CD14-positive monocyte (primary cell): Measurements from ENCODE around the gene SMS. TPM values are rescaled to one million over a fixed set of nuclear protein-coding genes. Genes with fewer than 3 reads are reported as not detected.

ENCODE experiments used
- DNase-seq, 3 donors: peaks; one replicate each; pipeline ENCODE4 v3.0.0-alpha.2; 2011 to 2022
- H2AFZ ChIP-seq: 2 replicates; pipeline ENCODE4 v1.6.0; 2012; ENCODE audit warnings: mild to moderate bottlenecking, low read depth, low read length, inconsistent platforms; ENCODE audit not compliant: insufficient read depth, poor library complexity, severe bottlenecking
- H3K27ac ChIP-seq, 2 donors: 1 replicate in 1 of 2; 2 replicates in 1 of 2; pipeline ENCODE4 v1.5.1; 2012 to 2013; ENCODE audit warnings: low read length in 2 of 2, control low read depth in 1 of 2, inconsistent platforms in 1 of 2, low read depth in 1 of 2, mild to moderate bottlenecking in 1 of 2
- H3K27me3 ChIP-seq, 2 donors: one replicate each; pipeline versions ENCODE4 v1.6.0 to v1.6.1; 2011 to 2013; ENCODE audit warnings: low read length in 2 of 2; ENCODE audit not compliant: control insufficient read depth in 2 of 2, insufficient read depth in 2 of 2
- H3K36me3 ChIP-seq, 2 donors: replicated peaks in 1 of 2; 1 replicate in 1 of 2; 2 replicates in 1 of 2; pipeline versions ENCODE4 v1.5.1 to v1.6.1; 2012 to 2013; ENCODE audit warnings: low read length in 2 of 2, control low read depth in 1 of 2, inconsistent platforms in 1 of 2, mild to moderate bottlenecking in 1 of 2; ENCODE audit not compliant: insufficient read depth in 2 of 2, control insufficient read depth in 1 of 2
- H3K4me1 ChIP-seq, 2 donors: 1 replicate in 1 of 2; 2 replicates in 1 of 2; pipeline versions ENCODE4 v1.5.1 to v1.6.1; 2012 to 2013; ENCODE audit warnings: low read length in 2 of 2, control low read depth in 1 of 2, inconsistent platforms in 1 of 2, mild to moderate bottlenecking in 1 of 2, moderate library complexity in 1 of 2; ENCODE audit not compliant: insufficient read depth in 2 of 2, control insufficient read depth in 1 of 2
- H3K4me2 ChIP-seq: replicated peaks from 2 replicates; pipeline ENCODE3; 2012; ENCODE audit warnings: low read length, moderate library complexity, mild to moderate bottlenecking; ENCODE audit not compliant: poor library complexity, severe bottlenecking; ENCODE audit errors: extremely low read depth
- H3K4me3 ChIP-seq, 3 experiments: fragments of 200-600 bp in 1 of 3; sonication (generic) in 1 of 3; replicated peaks in 1 of 3; 1 replicate in 2 of 3; 2 replicates in 1 of 3; pipeline ENCODE4 v1.5.1; 2011 to 2013; ENCODE audit warnings: low read length in 3 of 3, mild to moderate bottlenecking in 3 of 3, control low read depth in 2 of 3, low read depth in 2 of 3, inconsistent platforms in 1 of 3, moderate library complexity in 1 of 3
- H3K79me2 ChIP-seq: 2 replicates; pipeline ENCODE4 v1.6.0; 2012; ENCODE audit warnings: mild to moderate bottlenecking, control low read depth, inconsistent platforms, low read length, moderate library complexity; ENCODE audit not compliant: insufficient read depth
- H3K9ac ChIP-seq: 2 replicates; pipeline ENCODE4 v1.6.0; 2017; ENCODE audit warnings: low read length, mild to moderate bottlenecking; ENCODE audit not compliant: insufficient read depth, poor library complexity, severe bottlenecking
- H3K9me3 ChIP-seq, 2 donors: replicated peaks in 1 of 2; 1 replicate in 1 of 2; 2 replicates in 1 of 2; pipeline versions ENCODE4 v1.5.1 to v1.6.1; 2012 to 2013; ENCODE audit warnings: low read length in 2 of 2, control low read depth in 1 of 2; ENCODE audit not compliant: control insufficient read depth in 1 of 2, insufficient read depth in 1 of 2
- H4K20me1 ChIP-seq: 2 replicates; pipeline ENCODE4 v1.6.0; 2012; ENCODE audit warnings: mild to moderate bottlenecking, low read length, control low read depth, moderate library complexity; ENCODE audit not compliant: insufficient read depth
- H3K27ac Mint-ChIP-seq, 7 donors: one replicate each; pipeline ENCODE4 v1.8.0; 2020; ENCODE audit warnings: mild to moderate bottlenecking in 7 of 7, mixed read lengths in 7 of 7, moderate library complexity in 6 of 7, inconsistent platforms in 2 of 7
- H3K27me3 Mint-ChIP-seq, 3 donors: one replicate each; pipeline ENCODE4 v1.8.0; 2021 to 2022; ENCODE audit warnings: low read depth in 3 of 3, mild to moderate bottlenecking in 3 of 3, mixed read lengths in 3 of 3, moderate library complexity in 3 of 3, inconsistent platforms in 1 of 3
- H3K36me3 Mint-ChIP-seq, 2 donors: one replicate each; pipeline ENCODE4 v1.8.0; 2020; ENCODE audit warnings: mixed read lengths in 2 of 2, inconsistent platforms in 1 of 2, mild to moderate bottlenecking in 1 of 2
- H3K4me1 Mint-ChIP-seq: one replicate; pipeline ENCODE4 v1.8.0; 2020; ENCODE audit warnings: mild to moderate bottlenecking, mixed read lengths
- H3K4me3 Mint-ChIP-seq, 2 donors: one replicate each; pipeline ENCODE4 v1.8.0; 2020; ENCODE audit warnings: mild to moderate bottlenecking in 2 of 2, mixed read lengths in 2 of 2, moderate library complexity in 1 of 2
- H3K9me3 Mint-ChIP-seq, 7 donors: one replicate each; pipeline ENCODE4 v1.8.0; 2020 to 2022; ENCODE audit warnings: mixed read lengths in 7 of 7, mild to moderate bottlenecking in 6 of 7, moderate library complexity in 6 of 7, inconsistent platforms in 2 of 7
- CTCF ChIP-seq: fragments of 200-600 bp; IDR thresholded peaks from one replicate; pipeline ENCODE4 v1.8.0; 2022; ENCODE audit warnings: antibody characterized with exemption, mild to moderate bottlenecking
- WGBS: methylation state at CpG from one replicate; pipeline ENCODE4 v1.1.5; 2013; ENCODE audit warnings: missing lambda C conversion rate; ENCODE audit not compliant: insufficient coverage; 5-methylcytosine and 5-hydroxymethylcytosine counted together
- intact Hi-C, 2 donors: fragments of 100-400 bp; cut with micrococcal nuclease; formaldehyde crosslinking; loops; one replicate each; pipeline versions ENCODE4 v1.15.0 to v1.15.1; 2023
- polyA plus RNA-seq, 3 donors: library from polyadenylated mRNA; depleted of rRNA in 1 of 3; unstranded in 2 of 3; stranded (reverse) in 1 of 3; fragments of 300-500 nt in 2 of 3; fragments of >200 nt in 1 of 3; fragmentation: Illumina TruSeq in 2 of 3; gene quantifications; 1 replicate in 2 of 3; 2 replicates in 1 of 3; pipeline ENCODE4 v1.2.3, GENCODE V29; 2012 to 2021

SMS gene
- polyA plus RNA-seq, 3 donors = 24.9 to 75.4 (median 70.8) TPM

- no peaks in the 10 kb centered on the region for H3K79me2 ChIP-seq
- H3K4me3 ChIP-seq = no peak overlapping the region
- H4K20me1 ChIP-seq = no peaks in the 10 kb centered on the region
- H2AFZ ChIP-seq = no peak overlapping the region
- WGBS = no CpG with 5 or more reads among the region's 7 CpGs
- Mint-ChIP-seq H3K4me3 (no peak overlapping the region), H3K27ac (no peak overlapping the region), H3K36me3 (no peaks in the 10 kb centered on the region), H3K27me3 (peaks cover 1 to 2% (median 2%) of the 10 kb centered on the region in 3 donors), H3K9me3 (peaks cover 0 to 2% (median 0%) of the 10 kb centered on the region in 7 donors), H3K4me1 (no peaks in the 10 kb centered on the region)
- H3K27ac ChIP-seq = no peak overlapping the region
- TF ChIP-seq CTCF = no peak
- no peaks in the 10 kb centered on the region for H3K9me3 ChIP-seq
- no peaks in the 10 kb centered on the region for H3K4me1 ChIP-seq
- H3K27me3 ChIP-seq = no peaks in the 10 kb centered on the region
- intact Hi-C loops = no loop called here
- DNase-seq = no peak
- H3K36me3 ChIP-seq = no peaks in the 10 kb centered on the region
- H3K4me2 ChIP-seq = no peak overlapping the region
- no peak overlapping the region for H3K9ac ChIP-seq
Measured at GRCh38 chrX:22025751-22026150, 85.2 kb downstream of the SMS start.

- Histone ChIP-seq H3K4me3 (no peak overlapping the region), H3K4me1 (no peaks in the 10 kb centered on the region), H3K36me3 (no peaks in the 10 kb centered on the region), H3K9me3 (no peaks in the 10 kb centered on the region), H2AFZ (no peak overlapping the region), H3K4me2 (no peak overlapping the region), H3K79me2 (no peaks in the 10 kb centered on the region), H3K27me3 (no peaks in the 10 kb centered on the region), H3K27ac (no peak overlapping the region), H3K9ac (no peak overlapping the region), H4K20me1 (no peaks in the 10 kb centered on the region)
- DNase-seq = no peak
- Mint-ChIP-seq H3K27me3 (peaks cover 0 to 2% (median 1%) of the 10 kb centered on the region in 3 donors), H3K27ac (no peak overlapping the region), H3K36me3 (no peaks in the 10 kb centered on the region), H3K9me3 (peaks cover 0 to 2% (median 0%) of the 10 kb centered on the region in 7 donors), H3K4me1 (no peaks in the 10 kb centered on the region), H3K4me3 (no peak overlapping the region)
- no peak for TF ChIP-seq CTCF
- 100% methylated on average over 2 of the region's 4 CpGs for WGBS
- intact Hi-C loops = no loop called here
Measured at GRCh38 chrX:22026731-22027130, 86.2 kb downstream of the SMS start.
